HG02938 (cell line): ENCODE measurements around the gene DUOXA2.
"Not testable (repeated sequence)": the region's sequence is repeated elsewhere in the genome, so short reads cannot be mapped to it uniquely, and the experiment has no call there.

Experiments used
- ATAC-seq: cut with Tn5 transposase; IDR thresholded peaks from one replicate; pipeline ENCODE4 v1.9.1; 2021; ENCODE audit warnings: mild to moderate bottlenecking, moderate library complexity; ENCODE audit not compliant: unreplicated experiment

DUOXA2 gene

DNA sequence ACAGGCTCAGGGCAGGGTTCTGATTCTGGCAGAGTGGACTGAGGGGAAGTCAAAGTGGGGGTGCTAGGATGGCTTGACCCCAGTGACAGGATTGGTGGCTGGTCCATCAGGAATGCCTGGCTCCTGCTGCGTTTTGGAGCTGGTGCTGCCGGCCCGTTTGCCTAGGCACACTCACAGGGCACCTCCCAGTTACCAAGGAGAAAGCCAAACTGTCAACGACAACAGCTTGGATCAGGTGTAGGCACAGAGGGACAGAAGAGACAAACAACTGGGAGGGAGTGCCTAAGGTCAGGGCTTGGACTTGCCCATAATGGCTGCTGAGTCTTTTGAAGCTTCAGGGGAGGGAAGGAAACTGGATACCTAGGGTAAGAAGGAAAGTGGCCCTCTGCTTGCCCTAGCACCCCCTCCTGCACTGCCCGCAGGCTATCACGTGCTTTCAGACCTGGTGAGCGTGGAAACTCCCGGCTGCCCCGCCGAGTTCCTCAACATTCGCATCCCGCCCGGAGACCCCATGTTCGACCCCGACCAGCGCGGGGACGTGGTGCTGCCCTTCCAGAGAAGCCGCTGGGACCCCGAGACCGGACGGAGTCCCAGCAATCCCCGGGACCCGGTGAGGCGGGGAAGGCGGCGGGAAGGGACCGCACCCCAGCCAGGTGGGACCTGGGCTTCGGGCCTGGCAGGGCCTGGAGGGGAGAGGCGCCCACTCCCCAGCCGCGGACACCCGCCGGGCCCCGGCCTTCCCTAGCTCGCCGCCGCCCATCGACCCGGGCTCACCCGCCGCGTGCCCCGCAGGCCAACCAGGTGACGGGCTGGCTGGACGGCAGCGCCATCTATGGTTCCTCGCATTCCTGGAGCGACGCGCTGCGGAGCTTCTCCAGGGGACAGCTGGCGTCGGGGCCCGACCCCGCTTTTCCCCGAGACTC lies 20.8 kb downstream of the DUOXA2 start:
- no peak for ATAC-seq

DNA sequence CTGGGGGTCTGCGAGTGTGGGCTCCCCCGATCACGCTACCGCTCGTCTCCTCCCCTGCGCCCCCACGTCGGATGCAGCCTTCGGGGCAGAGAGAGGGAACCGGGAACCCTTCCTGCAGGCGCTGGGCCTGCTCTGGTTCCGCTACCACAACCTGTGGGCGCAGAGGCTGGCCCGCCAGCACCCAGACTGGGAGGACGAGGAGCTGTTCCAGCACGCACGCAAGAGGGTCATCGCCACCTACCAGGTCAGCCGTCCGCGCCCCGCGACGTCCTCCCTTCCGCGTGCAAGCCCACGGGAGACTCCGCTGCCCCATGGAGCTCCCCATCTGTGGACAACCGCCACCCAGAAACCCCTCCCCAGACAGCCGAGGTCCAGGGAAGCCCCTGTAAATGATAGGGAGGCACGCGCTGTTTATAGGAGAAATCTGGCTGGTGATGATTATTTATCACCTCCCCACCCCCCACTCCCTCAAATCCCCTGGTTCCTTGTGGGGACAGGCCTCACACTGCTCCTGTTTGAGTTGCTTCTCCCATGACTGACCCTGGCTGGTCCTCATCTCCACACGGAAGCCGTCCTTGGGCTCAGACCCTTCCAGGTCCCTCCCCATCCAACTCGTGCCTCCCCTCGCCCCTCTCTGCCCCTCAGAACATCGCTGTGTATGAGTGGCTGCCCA lies 21.7 kb downstream of the DUOXA2 start:
- not testable (repeated sequence) for ATAC-seq

DNA sequence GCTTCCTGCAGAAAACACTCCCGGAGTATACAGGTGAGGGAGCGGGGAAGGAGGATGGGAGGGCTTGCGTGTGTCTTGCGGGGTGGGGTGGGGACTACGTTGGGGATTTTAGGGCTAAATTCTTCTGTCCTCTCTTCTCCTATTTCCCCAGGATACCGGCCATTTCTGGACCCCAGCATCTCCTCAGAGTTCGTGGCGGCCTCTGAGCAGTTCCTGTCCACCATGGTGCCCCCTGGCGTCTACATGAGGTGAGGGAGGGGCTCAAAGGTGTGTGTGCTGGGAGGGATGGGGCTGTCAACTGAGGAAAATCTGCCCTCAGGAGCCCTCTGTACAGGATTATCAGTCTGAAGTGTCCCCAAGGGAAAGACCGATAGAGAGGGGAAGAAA lies 22.2 kb downstream of the DUOXA2 start:
- no peak for ATAC-seq

DNA sequence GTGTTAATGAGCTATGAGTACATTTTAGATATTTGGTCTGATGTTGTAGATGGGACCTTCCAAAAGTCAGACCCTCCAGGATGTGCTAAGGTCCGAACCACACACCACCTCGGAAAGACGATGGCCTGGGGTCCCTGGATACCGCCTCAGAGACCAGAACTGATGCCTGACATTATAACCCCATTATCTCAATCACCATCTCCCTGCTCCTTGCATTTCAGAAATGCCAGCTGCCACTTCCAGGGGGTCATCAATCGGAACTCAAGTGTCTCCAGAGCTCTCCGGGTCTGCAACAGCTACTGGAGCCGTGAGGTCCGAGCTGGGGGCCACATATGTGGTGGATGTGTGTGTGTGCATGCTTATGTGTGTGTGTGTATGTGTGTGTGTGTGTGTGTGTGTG lies 23.6 kb downstream of the DUOXA2 start:
- no peak for ATAC-seq

DNA sequence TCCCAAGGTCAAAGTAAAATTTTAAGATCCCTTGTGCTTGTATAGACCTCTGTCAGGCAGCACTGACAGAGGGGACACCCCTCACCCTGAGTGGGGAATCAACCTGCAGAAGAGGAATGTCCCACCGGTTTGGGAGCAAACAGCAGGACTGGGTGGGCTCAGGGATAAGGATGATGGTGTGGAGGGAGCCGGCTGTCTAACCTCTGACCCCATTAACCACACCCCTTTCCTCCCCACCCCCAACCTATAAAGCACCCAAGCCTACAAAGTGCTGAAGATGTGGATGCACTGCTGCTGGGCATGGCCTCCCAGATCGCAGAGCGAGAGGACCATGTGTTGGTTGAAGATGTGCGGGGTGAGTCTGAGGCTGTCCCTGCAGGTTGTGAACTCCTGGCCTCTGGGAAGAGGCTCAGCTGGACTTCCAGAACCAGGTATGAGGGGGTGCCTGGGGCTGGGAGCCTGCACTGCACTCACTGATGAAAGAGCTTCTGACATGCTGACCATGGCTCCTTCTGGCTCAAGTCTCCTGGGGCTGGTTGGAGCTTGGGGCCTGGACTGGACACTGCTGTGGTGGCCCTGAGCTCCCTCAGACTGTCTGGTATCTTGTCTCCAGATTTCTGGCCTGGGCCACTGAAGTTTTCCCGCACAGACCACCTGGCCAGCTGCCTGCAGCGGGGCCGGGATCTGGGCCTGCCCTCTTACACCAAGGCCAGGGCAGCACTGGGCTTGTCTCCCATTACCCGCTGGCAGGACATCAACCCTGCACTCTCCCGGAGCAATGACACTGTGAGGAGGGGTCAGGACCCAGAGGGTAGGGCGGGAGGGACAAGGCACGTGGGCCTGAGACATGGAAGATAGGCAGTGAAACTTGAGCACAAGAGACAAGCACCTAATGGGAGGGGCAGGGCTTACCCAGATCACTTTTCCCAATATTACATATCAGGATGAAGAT lies 25.0 kb downstream of the DUOXA2 start:
- no peak for ATAC-seq

DNA sequence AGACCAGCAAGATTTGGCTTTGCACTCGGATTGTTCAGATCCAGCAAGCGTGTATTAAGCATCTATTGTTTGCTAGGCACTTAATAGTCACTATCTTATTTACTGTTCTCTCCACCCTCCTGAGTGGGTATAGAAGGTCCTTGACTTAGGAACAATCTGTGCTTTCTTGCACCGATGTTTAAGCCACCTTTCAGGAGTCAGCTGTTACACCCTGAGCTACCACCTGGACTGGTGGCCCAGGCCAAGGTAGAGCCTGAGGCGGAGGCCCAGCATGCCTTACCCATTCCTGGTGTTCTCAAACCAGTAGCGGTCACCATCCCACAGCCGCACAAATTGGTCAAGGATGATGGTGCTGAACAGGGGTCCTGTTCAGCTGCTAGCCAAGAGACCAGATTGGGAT lies 25.6 kb downstream of the DUOXA2 start:
- no peak for ATAC-seq

DNA sequence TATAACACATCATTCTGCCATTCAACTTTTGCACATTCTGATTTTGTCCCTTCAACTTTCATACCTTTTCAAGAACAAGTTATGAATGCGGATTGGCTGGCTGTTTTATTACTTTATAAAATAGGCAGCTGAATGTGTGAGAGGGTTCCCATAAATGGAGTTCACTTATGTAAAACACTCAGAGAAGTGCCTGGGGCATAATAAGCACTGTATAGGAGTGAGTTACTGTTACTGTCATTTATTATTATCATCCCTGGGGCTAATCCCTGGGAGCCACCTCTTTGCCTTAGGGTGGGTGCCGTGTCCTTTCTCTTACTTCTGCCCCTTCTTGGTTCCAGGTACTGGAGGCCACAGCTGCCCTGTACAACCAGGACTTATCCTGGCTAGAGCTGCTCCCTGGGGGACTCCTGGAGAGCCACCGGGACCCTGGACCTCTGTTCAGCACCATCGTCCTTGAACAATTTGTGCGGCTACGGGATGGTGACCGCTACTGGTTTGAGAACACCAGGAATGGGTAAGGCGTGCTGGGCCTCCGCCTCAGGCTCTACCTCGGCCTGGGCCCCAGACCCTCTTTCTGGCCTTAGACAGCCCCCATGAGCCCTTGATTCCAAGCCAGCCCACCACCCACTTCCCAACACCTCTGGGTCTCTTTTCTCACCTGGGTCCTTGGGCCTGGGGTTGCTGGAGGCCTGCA lies 26.6 kb downstream of the DUOXA2 start:
- no peak for ATAC-seq

DNA sequence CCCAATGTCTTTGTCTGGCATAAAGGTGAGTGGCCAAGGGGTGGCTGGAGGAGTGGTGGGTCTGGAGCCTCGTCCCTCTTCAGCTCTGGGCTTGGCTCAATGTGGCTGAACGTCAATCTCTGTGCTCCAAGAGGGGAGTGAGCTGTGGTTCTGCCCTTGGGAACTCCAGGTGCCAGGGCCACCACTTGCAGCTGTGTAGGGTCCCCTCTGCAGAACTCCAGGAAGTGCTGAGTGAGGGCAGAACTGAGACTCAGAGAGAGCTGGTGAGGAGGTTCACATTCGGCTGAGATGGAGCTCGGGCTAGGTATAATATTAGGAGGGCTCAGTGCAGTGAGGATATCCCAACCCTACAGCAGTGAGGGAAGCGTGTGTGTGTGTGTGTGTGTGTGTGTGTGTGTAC lies 27.3 kb downstream of the DUOXA2 start:
- no peak for ATAC-seq

DNA sequence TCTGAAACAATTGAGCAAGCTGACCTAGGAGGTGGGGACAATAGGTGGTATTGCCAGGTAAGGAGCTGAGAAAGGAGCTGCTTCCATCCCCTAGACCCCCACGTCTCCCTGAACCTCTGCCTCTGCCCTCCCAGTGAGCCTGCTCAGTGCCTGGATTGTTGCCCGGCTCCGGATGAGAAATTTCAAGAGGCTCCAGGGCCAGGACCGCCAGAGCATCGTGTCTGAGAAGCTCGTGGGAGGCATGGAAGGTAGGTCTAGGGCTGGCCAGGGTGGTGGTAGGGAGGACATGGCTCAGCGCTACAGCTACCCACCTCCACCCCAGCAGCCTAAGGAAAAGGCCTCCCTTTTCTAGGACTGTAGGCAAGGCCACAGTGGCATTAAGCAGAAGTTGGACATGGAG lies 28.9 kb downstream of the DUOXA2 start:
- no peak for ATAC-seq

DNA sequence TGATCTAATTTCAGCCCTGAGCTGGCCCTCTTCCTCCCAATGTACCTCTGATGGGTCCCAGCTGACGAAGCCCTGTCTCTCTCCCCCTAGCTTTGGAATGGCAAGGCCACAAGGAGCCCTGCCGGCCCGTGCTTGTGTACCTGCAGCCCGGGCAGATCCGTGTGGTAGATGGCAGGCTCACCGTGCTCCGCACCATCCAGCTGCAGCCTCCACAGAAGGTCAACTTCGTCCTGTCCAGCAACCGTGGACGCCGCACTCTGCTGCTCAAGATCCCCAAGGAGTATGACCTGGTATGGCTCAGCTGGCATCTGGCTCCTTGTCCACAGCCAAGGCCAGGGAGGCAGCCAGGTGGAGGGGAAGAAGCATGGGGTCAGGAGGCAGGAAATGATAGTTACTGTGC lies 29.8 kb downstream of the DUOXA2 start:
- ATAC-seq = no peak

DNA sequence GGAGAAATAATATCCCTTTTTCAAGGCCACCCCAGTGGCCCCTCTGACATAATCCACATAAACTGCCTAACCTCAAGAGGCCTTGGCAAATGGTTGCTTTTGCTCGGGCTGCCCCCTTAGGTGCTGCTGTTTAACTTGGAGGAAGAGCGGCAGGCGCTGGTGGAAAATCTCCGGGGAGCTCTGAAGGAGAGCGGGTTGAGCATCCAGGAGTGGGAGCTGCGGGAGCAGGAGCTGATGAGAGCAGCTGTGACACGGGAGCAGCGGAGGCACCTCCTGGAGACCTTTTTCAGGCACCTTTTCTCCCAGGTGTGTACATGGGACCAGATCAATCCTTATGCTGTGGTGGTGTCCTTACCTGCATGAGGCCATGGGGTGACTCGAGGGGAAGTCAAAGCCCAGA lies 30.6 kb downstream of the DUOXA2 start:
- ATAC-seq = no peak

DNA sequence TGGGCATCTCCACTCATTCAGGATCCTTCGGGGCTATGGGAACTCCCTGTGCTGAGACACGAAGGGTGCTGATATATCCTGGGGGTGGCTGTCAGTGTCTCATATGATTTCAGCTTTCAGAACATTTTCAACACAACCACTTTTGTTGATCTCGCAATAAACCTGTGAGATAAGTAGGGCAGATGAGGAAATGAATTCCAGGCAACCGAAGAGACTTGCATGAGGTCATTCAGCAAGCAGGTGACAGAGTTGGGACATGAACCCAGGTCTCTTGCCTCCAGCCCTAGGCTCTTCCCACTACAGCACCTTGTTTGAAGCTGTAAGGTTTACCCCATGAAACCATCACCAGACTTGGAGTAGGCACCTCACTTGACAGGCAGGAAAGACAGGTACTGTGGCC lies 32.3 kb downstream of the DUOXA2 start:
- no peak for ATAC-seq

DNA sequence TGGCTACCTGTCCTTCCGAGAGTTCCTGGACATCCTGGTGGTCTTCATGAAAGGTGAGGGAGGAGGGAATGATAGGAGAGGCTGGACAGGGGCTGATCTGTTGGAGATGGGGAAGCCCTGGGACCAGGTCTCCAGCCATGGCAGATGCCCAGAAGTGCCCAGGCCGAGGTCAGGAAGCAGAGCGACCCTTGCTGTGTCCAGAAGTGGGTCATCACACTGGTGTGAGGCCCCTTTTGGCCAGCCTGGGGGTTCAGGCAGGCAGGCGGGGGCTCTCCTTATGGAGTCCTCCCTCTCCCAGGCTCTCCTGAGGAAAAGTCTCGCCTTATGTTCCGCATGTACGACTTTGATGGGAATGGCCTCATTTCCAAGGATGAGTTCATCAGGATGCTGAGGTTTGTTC lies 33.5 kb downstream of the DUOXA2 start:
- no peak for ATAC-seq

DNA sequence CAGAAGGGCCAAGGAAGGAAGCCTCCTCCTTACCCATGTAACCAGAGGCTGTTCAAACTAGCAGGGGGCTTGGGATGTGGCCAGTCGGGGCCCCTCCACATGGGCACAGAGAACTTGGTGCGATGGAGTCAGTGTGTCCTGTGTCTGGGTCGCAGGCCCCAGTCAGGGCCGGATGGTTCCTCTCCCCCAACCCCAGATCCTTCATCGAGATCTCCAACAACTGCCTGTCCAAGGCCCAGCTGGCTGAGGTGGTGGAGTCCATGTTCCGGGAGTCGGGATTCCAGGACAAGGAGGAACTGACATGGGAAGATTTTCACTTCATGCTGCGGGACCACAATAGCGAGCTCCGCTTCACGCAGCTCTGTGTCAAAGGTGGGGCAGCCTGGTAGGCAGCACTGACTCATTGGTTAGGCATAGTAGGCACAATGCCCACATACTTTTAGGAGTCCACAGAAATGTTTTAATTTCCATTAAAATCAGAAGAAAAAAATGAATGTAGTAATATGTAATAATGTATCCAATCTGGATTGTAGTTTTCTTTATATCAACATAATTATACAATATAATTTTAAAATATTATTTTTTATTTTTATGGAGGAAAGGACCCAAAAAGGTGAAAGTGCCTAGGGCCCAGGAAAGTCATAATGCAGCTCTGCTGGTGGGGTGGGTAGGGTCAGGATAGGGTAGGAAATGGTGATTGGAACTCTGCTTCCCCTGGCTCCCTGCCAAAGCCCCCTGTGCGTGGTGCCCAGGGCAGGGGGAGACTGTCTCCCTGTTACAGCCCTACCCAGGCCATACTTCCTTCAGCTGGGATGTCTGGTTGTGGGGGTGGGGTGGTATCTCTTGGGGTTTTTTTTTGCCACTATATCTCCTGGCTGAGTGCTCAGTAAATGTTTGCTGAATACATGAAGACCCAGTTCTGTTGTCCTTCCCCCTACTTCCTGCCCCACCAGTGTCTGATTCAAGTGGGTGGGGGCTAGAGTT lies 34.2 kb downstream of the DUOXA2 start:
- ATAC-seq = no peak

DNA sequence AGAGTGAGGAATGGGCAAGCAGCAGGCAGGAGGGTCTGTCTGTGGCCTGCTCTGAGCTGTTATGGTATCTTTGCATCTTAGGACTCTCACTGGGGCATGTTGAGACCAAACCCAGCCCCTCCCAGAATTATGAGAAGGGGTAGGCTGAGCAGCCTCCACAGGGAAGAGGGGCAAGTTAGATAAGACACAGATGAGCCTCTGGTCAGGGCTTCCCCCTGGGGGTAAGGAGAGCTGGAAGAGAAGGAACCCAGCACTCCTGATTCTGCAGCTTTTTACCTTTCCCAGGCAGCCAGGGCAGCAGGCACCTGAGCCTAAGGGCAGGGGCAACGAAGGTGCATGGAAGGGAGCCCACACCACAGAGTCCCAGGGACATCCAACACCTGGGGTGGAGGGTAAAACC lies 34.9 kb downstream of the DUOXA2 start:
- no peak for ATAC-seq

DNA sequence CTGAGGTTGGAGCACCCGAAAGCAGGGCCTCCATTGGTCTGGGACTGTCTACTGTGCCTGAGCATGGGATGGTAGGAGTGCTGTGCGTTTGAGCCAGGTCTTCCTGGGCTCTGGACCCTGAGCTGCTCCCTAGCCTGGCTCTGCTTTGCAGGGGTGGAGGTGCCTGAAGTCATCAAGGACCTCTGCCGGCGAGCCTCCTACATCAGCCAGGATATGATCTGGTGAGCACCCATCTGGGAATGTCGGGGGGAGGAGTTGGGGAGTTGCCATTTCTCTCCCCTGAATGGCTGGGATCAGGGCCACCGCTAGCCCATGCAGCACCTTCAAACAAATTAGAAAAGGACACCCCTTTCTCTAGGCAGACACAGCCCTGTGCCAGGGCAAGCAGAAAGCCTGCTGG lies 36.4 kb downstream of the DUOXA2 start:
- ATAC-seq = no peak

DNA sequence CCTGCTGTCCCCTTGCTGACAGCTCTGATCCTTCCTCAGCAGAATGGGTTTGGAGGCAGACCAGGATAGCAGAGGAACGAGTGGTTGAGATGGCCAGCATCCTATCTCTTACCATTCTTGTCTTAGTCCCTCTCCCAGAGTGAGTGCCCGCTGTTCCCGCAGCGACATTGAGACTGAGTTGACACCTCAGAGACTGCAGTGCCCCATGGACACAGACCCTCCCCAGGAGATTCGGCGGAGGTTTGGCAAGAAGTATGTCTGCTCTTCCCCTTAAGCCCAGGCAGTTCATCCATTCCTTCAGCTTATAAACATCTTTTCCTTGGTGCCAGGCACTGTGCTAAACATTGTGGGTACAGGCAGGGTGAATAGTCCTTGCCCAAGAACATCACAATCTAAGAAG lies 36.9 kb downstream of the DUOXA2 start:
- no peak for ATAC-seq

DNA sequence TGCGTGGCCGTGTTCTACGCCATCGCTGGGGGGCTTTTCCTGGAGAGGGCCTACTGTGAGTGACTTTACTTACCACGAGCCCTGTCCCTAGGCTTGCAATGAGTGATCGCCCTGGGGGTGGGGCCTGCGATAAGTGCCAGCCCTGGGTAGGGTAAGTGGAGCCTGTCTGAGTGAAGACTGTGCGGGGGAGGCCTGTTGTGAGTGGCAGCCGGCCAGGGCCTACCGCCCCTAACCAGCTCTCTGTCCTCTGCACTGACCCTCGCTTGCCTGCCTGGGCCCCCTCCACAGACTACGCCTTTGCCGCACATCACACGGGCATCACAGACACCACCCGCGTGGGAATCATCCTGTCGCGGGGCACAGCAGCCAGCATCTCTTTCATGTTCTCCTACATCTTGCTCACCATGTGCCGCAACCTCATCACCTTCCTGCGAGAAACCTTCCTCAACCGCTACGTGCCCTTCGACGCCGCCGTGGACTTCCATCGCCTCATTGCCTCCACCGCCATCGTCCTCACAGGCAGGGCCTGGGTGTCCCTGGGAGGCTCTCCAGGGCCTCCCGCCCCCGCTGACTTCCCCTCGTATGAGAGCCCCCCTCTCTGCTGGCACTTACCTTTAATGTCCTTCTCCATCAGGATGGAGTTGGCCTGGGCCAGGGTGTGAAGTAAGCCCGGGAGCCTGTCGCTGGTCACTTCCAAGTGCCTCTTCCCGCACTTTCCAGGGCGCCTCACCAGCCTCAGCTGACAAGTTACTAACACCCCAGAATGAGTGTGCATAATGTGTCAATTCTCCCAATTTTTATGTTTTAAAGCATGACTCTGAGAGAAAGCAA lies 38.1 kb downstream of the DUOXA2 start:
- no peak for ATAC-seq

DNA sequence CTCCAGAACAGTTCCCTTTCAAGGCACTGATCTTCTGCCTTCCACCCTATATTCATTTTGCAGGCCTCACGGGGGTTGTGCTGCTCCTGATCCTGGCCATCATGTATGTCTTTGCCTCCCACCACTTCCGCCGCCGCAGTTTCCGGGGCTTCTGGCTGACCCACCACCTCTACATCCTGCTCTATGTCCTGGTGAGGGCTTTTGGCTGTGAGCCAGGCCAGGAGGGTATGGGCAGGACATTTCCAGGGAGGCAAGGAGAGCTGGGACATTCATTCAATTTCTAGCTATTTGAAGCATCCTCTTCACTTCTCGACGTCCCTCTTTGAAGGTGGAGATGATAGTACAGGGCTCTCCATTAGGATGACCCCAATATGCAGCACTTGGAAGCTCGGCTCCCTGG lies 41.6 kb downstream of the DUOXA2 start:
- ATAC-seq = no peak
